HG03095 (cell line): ENCODE data around the gene AOPEP.
"Not testable (repeated sequence)": the region's sequence is repeated elsewhere in the genome, so short reads cannot be mapped to it uniquely, and the experiment has no call there.

Experiments
- ATAC-seq: cut with Tn5 transposase; IDR thresholded peaks from one replicate; pipeline ENCODE4 v1.9.1; 2021; ENCODE audit warnings: moderate library complexity; ENCODE audit not compliant: unreplicated experiment

AOPEP gene

DNA sequence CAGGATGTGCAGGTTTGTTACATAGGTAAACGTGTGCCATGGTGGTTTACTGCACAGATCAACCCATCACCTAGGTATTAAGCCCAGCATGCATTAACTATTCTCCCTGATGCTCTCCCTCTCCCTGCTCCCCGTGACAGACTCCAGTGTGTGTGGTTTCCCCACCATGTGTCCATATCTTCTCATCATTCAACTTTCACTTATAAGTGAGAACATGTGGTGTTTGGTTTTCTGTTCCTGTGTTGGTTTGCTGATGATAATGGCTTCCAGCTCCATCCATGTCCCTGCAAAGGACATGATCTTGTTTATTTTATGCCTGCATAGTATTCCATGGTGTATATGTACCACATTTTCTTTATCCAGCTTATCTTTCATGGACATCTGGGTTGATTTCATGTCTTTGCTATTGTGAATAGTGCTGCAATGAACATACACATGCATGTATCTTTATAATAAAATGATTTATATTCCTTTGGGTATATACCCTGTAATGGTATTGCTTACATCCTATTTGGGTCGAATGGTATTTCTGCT, 103.6 kb downstream of the AOPEP start:
- ATAC-seq = not testable (repeated sequence)

- ATAC-seq = no peak
Measured at GRCh38 chr9:94833802-94834201, 107.3 kb downstream of the AOPEP start.

DNA sequence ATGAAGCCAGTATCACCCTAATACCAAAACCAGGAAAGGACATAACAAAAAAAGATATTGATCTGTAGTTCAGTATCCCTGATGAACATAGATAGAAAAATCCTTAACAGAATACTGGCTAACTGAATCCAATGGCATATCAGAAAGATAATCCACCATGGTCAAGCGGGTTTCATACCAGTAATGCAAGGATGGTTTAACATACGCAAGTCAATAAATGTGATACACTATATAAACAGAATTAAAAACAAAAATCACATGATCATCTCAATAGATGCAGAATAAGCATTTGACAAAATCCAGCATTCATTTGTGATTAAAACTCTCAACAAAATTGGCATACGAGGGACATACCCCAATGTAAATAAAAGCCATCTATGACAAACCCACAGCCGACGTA, 110.9 kb downstream of the AOPEP start:
- no peak for ATAC-seq

DNA sequence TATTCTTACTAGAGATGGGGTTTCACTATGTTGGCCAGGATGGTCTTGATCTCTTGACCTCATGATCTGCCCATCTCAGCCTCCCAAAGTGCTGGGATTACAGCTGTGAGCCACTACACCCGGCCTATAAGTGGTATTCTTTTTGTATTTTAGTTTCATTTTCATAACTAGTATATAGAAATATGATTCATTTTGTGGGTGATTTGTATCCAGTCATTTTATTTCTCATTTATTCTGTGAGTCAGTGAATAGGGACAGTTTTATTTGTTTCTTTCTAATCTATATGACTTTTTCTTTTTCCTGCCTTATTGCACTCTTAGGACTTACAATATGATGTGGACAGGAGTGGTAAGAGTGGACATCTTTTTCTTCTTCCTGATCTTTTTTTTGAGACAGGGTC, 112.9 kb downstream of the AOPEP start:
- no peak for ATAC-seq

- no peak for ATAC-seq
Measured at GRCh38 chr9:94840738-94841137, 114.2 kb downstream of the AOPEP start.

GRCh38 chr9:94843134-94843533, 116.6 kb downstream of the AOPEP start:
- ATAC-seq = no peak

DNA sequence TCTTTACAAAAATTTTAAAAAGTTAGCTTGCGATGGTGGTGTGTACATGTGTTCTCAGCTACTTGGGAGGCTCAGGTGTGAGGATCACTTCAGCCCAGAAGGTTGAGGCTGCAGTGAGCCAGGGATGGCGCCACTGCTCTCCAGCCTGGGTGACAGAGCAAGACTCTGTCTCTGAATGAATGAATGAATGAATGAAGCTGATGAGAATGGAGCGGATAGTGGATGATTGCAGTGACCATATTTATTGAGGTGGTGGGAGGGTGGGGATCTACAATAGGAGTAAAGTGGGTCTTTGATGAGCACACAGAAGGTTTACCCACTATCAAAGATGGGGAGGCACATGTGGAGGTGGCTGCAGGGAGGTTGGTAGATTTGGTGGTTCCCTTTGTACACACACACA, 120.2 kb downstream of the AOPEP start:
- no peak for ATAC-seq

DNA sequence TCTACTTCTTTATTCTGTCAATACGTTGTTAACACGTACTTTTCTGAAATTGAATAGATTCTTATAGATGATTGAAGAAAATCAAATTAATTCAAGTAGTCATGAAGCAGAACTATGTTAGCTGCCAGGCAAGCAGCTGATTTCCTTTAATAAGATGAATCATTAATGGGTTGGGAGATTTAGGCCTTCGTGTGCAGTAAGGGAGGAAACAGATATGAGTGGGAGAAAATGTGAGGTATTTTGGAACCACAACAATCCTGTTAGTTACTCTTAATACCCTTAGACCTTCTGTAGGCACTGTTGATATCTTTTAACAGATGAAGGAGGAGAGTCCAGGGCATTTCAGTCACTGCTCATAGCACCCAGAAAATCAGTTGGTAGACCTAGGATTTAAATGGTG, 121.0 kb downstream of the AOPEP start:
- no peak for ATAC-seq

GRCh38 chr9:94848791-94849190, 122.3 kb downstream of the AOPEP start:
- ATAC-seq = not testable (repeated sequence)

GRCh38 chr9:94850540-94851434, 124.3 kb downstream of the AOPEP start:
- no peak for ATAC-seq

- ATAC-seq = no peak
Measured at GRCh38 chr9:94851467-94851866, 125.0 kb downstream of the AOPEP start.

GRCh38 chr9:94851892-94852291, 125.4 kb downstream of the AOPEP start:
- ATAC-seq = no peak

- ATAC-seq = no peak
Measured at GRCh38 chr9:94852373-94852772, 125.9 kb downstream of the AOPEP start.

GRCh38 chr9:94853887-94854286, 127.4 kb downstream of the AOPEP start:
- no peak for ATAC-seq

DNA sequence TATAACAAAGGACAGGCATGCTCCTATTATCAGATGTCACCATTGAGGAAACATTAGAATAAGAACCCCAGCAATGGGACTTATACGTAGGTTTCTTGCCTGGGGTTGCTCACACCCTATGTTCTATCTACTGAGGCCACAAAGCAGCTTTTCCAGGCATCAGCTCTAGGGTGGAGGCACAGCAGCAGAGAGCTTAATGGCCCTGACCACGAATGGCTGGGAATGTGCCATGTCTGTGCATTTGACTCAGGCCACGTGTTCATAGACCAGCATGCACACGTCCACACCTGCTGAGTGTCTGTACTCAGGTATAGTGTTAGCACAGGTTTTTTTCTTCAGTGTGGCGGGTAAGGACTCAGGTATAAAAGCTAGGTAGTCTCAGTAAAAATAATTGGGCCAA, 129.4 kb downstream of the AOPEP start:
- no peak for ATAC-seq

DNA sequence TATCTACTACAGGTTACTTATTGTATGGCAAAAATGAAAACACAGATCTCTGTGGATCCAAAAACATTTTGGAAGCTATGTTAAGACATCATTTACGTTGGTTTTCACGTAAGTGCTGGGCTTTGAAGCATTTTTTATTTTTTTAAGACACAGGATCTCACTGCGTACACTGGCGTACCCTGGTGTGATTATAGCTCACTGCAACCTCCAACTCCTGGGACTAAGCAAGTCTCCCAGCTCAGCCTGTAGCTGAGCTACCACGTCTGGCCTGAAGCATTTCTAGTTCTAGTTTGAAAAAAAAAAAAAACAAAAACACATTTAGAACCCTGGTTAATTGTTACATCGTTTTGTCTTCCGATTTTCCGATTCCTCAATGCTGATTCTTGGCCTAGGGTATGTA, 131.3 kb downstream of the AOPEP start:
- ATAC-seq = no peak

- no peak for ATAC-seq
Measured at GRCh38 chr9:94859226-94859625, 132.7 kb downstream of the AOPEP start.

DNA sequence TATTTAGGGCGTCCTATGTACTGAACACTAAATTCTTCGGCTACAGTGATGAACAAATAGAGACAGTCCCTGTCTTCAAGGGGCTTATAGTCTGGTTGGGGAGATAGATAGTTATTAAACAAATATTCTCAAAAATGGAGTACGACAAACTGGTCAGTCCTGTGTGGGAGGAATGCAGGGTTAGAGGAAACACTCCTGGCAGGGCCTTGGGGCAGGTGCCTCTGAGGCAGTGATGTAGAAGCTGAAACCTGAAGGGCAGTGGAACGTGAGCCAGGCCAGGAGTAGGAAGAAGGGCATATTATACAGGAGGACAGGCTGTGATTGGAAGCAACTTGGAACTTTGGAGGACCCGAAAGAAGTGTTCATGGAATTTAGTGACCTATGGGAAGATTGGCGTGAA, 133.4 kb downstream of the AOPEP start:
- ATAC-seq = no peak

GRCh38 chr9:94860678-94861588, 134.4 kb downstream of the AOPEP start:
- ATAC-seq = peak; percentile 96

DNA sequence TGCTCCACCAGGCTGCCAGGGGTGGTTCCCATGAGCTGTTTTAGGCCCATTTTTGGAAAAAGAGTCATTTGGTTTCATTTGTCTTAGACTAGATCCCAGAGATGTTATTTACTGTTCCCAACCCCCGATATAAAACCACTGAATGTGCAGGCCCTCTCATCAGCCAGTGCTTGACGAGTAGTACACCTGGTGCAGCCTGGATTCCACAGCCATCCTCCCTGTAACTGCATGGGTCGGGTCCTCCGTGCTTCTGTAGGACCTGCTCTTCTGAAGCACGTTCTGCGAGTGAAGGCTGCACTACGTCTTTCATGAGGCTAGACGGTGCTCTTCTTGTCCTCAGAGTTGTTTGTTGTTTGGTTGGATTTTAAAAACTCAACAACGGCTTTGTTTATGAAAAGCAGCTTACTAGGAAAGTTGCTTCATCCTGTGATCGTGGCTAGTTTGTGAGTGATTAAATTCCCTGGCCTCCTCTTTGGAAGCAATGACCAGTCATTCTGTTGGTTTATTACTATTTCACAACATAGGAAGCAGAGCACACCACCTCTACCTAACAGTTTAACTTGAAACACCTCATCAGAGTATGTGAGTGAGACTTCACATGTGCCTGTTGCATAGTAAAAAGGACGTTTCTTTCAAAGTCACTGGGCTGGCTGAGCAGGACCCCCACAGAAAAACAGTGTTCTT, 135.2 kb downstream of the AOPEP start:
- no peak for ATAC-seq

DNA sequence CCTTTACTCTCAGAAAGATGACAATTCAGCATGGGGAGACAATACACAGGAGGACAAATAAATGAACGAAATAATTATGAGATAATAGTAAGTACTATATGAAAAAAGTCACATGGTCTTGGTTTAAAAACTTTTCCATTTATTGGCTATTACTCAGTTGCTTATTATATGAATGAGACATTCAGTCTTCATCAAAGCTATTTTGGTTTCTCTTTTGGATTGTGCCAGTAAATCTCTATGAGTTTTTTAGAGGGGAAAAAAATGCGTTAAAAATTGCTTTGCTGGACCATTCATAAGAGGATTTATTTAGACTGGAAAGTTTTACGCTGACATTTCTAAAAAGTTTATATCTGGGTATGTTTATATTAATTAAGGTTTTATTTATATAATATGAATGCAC, 137.7 kb downstream of the AOPEP start:
- no peak for ATAC-seq
